Uterus (tissue), 4 donors: ENCODE measurements around the gene PPP2CA. TPM values are rescaled to one million over a fixed set of nuclear protein-coding genes. Genes with fewer than 3 reads are reported as not detected.

ENCODE experiments used
- DNase-seq, 2 donors: peaks; one replicate each; pipeline ENCODE4 v3.0.0-alpha.2; 2019 to 2020
- H3K27ac ChIP-seq, 2 donors: fragments of 200-600 bp; sonication (generic); 1 replicate in 1 of 2; 2 replicates in 1 of 2; pipeline ENCODE4 v1.5.1; 2016 to 2018
- H3K27me3 ChIP-seq, 2 donors: fragments of 200-600 bp; sonication (generic); one replicate each; pipeline ENCODE4 v1.5.1; 2018 to 2019; ENCODE audit warnings: control low read depth in 1 of 2
- H3K36me3 ChIP-seq, 2 donors: fragments of 200-600 bp; sonication (generic); one replicate each; pipeline ENCODE4 v1.5.1; 2019; ENCODE audit warnings: control low read depth in 1 of 2
- H3K4me1 ChIP-seq, 2 donors: fragments of 200-600 bp; sonication (generic); one replicate each; pipeline ENCODE4 v1.5.1; 2018 to 2019; ENCODE audit warnings: control low read depth in 1 of 2
- H3K4me3 ChIP-seq, 2 donors: fragments of 200-600 bp; sonication (generic); 1 replicate in 1 of 2; 2 replicates in 1 of 2; pipeline ENCODE4 v1.5.1; 2018 to 2019; ENCODE audit warnings: mild to moderate bottlenecking in 1 of 2
- H3K9me3 ChIP-seq, 2 donors: fragments of 200-600 bp; sonication (generic); one replicate each; pipeline ENCODE4 v1.5.1; 2019; ENCODE audit warnings: control low read depth in 1 of 2
- CTCF ChIP-seq, 4 experiments: fragments of 200-600 bp in 2 of 4; fragments of 450-650 bp in 2 of 4; sonication (generic) in 2 of 4; IDR thresholded peaks; one replicate each; pipeline ENCODE4 v1.5.1; 2016 to 2019; ENCODE audit warnings: antibody characterized with exemption in 4 of 4, mild to moderate bottlenecking in 2 of 4, moderate library complexity in 1 of 4
- POLR2A ChIP-seq, 2 donors: fragments of 450-650 bp; IDR thresholded peaks; one replicate each; pipeline ENCODE4 v1.6.1; 2016; ENCODE audit warnings: antibody characterized with exemption in 2 of 2, mild to moderate bottlenecking in 1 of 2, moderate library complexity in 1 of 2
- intact Hi-C: fragments of 100-400 bp; cut with DNase I; formaldehyde crosslinking; loops from one replicate; pipeline ENCODE4 v1.15.1; 2023; ENCODE audit warnings: low total_unique reads
- total RNA-seq, 4 donors: library from RNA; depleted of rRNA in 3 of 4; stranded (reverse); fragments of >200 nt in 3 of 4; gene quantifications; one replicate each; pipeline versions ENCODE4 v1.1.0 to v1.2.4, GENCODE V29; 2014 to 2023
- donor health status: DM: yes; HTN: yes; CAD: no.

Gene PPP2CA
- total RNA-seq, 4 donors from 2014 or later, result 114 to 437 (median 226) TPM

GRCh38 chr5:134177369-134178095, 48.3 kb downstream of the PPP2CA start:
- intact Hi-C loops, result no loop called here
- H3K9me3 ChIP-seq, result no peaks in the 10 kb centered on the region
- H3K27me3 ChIP-seq, result no peaks in the 10 kb centered on the region
- H3K36me3 ChIP-seq, result no peaks in the 10 kb centered on the region
- H3K27ac ChIP-seq, result peak overlapping the region; percentile 96 to 100
- TF ChIP-seq CTCF (IDR thresholded peaks at IDR 0.05), result no peak
- no peak for TF ChIP-seq POLR2A (IDR thresholded peaks at IDR 0.05)
- peak overlapping the region; percentile 75 to 89 for H3K4me3 ChIP-seq
- peak; percentile 39 to 42 for DNase-seq
- peaks cover 0 to 6% of the 10 kb centered on the region in 2 donors for H3K4me1 ChIP-seq

- TF ChIP-seq CTCF (IDR thresholded peaks at IDR 0.05) (peak in 1 of 4 experiments; percentile 2), POLR2A (IDR thresholded peaks at IDR 0.05) (peak; percentile 87 to 97)
- Histone ChIP-seq H3K4me3 (peak within 1 kb of the TSS; percentile 75 to 89), H3K36me3 (no peaks in the 10 kb centered on the region), H3K27me3 (no peaks in the 10 kb centered on the region), H3K27ac (peak within 1 kb of the TSS; percentile 96 to 100), H3K4me1 (peaks cover 0 to 6% of the 10 kb centered on the region in 2 donors), H3K9me3 (no peaks in the 10 kb centered on the region)
- intact Hi-C loops, result no loop called here
- peak; percentile 72 to 86 for DNase-seq
Measured at GRCh38 chr5:134176511-134177368, 49.1 kb downstream of the PPP2CA start, which contains the start of gene SKP1. TSS of gene SKP1 (minus strand) at chr5:134176950. CDS start at chr5:134174022, 2,928 bp downstream.

GRCh38 chr5:134175921-134176510, 49.9 kb downstream of the PPP2CA start:
- Histone ChIP-seq H3K36me3 (no peaks in the 10 kb centered on the region), H3K27ac (peak overlapping the region; percentile 96 to 100), H3K4me3 (peak overlapping the region; percentile 75 to 89), H3K27me3 (no peaks in the 10 kb centered on the region), H3K4me1 (peaks cover 0 to 12% of the 10 kb centered on the region in 2 donors), H3K9me3 (no peaks in the 10 kb centered on the region)
- intact Hi-C loops, result no loop called here
- no peak for TF ChIP-seq POLR2A (IDR thresholded peaks at IDR 0.05)
- no peak for TF ChIP-seq CTCF (IDR thresholded peaks at IDR 0.05)
- DNase-seq, result no peak

GRCh38 chr5:134174841-134175839, 50.7 kb downstream of the PPP2CA start:
- TF ChIP-seq CTCF (IDR thresholded peaks at IDR 0.05) (no peak), POLR2A (IDR thresholded peaks at IDR 0.05) (no peak)
- Histone ChIP-seq H3K36me3 (no peaks in the 10 kb centered on the region), H3K4me1 (peaks cover 0 to 12% of the 10 kb centered on the region in 2 donors), H3K9me3 (no peaks in the 10 kb centered on the region), H3K27ac (peak overlapping the region; percentile 96 to 100), H3K27me3 (no peaks in the 10 kb centered on the region), H3K4me3 (peak overlapping the region; percentile 75 to 89)
- intact Hi-C loops, result no loop called here
- DNase-seq, result no peak
